ENCODE measurements around the gene ANKS1B.
"Not testable (repeated sequence)": the region's sequence is repeated elsewhere in the genome, so short reads cannot be mapped to it uniquely, and the experiment has no call there.

ANKS1B gene

GRCh38 chr12:98896938-98897337 lies 1087.8 kb downstream of the ANKS1B start:
- no peak for DNase-seq

DNA sequence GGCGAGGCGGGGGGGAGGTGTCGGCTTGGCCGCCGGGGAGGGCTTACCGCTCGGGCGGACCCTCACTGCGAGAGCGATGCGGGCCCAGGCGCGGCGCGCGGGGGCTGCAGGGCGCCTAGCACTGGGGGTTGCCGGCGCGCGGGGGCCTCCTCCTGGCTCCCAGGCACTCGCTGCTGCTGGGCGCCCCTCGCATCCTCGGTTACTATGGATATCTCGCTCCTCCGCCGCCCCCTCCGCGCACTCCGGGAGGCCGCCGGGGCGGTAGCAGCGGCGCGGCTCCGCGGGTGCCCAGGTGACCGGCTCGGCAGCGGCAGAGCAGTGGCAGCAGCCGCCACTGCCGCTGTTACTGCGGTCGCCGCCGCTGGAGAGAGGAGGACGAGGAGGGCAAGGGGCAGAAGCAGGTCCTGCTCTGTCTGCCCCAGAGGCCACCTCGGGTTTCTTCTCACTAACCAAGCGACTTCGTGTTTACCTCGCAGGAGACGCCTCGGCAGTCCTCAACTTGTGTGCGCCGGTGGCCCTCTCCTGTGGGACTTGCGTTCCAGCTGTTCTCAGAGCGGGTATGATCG lies 1089.6 kb downstream of the ANKS1B start:
- DNase-seq: no peak

GRCh38 chr12:98894412-98895085 lies 1090.2 kb downstream of the ANKS1B start:
- DNase-seq: no peak

- no peak for DNase-seq
Measured at GRCh38 chr12:98893675-98894411, 1090.9 kb downstream of the ANKS1B start.

DNA sequence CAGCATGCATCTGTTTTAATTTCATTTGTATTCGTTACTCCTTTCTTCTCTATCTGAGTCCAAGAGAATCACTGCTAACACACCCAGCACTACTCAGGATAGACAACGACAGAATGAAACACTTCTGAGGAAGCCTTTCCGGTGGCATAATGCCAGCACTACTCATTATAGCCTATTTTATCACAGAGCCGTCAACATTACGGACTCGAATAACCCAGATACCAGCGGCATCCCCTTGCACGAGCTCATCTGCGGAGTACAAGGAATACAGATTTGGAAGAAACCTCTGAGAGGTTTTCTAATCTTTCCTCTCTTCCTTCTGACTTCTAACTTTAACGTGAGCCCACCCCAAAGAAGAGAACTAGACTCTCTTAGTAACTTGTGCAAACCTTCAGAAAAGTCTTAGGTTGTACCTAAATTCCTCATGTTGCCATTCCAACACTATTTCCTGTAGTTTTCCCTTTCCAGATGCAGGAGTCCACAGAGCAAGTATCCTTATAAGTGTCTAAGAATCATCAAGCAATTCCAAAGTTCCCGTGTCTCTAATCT lies 1091.5 kb downstream of the ANKS1B start:
- DNase-seq: no peak

DNA sequence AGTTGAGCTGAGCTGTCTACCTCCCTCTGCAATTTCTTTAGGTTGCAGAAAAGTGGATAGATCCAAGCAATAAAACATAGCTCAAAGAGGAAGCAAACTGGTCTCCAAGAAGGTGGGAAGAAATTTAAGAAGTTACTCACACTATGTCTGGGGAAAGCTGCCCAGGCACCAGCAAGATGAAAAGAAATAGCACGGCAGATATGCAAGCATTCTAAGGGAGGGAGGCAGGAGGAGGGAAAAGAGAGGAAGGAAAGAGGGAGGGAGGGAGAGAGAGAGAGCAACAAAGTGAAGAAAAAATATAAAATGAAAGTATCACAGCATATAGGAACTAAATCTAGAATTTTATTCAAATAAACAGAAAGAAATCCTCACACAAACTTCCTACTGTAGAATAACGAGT lies 1099.0 kb downstream of the ANKS1B start:
- no peak for DNase-seq

GRCh38 chr12:98883231-98883630 lies 1101.5 kb downstream of the ANKS1B start:
- DNase-seq: no peak

DNA sequence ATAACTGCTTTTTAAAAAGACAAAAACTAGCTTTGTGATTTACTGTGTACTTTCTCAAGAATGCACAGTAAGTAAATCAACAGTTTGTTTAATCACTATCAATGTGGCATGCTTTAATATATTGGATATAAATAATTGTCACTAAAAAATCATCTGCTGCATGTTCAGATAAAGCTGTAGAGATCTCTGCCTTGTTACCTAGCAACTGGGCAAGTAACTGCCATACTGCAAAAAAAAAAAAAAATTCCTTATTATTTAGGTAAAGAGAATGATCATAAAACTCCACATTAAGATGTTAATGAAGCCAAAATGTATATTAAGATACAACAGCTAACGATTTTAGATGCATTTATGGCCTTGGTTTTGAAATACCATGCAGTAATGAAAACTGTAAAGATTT lies 1102.2 kb downstream of the ANKS1B start:
- DNase-seq: no peak

GRCh38 chr12:98873776-98874175 lies 1111.0 kb downstream of the ANKS1B start:
- DNase-seq: no peak

- no peak for DNase-seq
Measured at GRCh38 chr12:98870504-98870903, 1114.2 kb downstream of the ANKS1B start.

DNA sequence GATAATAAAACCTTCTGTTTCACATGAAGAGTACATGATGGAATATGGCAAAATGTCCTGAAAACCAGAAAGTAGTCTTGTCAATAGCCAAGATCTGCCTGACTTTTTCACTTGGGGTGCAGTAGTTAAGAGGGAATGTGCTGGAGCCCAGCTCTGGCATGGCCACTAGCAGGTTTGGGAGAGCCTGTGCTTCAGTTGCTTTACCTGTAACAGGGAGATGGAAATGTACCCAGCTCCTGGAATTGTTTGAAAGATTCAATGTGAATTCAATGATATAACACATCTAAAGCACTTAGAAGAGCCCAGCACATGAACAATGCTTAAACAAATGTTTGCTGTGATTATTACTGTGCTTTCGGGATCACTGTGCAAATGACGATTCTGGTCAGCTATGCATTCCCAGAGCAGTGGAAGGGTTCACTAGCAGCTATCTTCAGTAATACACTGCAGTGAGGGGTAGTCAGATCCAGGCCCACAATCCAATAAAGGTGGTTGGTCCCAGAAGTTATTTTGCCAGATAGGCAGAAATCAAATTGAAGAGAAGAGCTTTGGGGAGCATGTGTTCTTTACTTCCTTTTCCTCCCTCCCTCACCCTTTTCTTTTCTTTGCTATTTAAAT lies 1114.7 kb downstream of the ANKS1B start:
- DNase-seq: no peak

- DNase-seq: no peak
Measured at GRCh38 chr12:98868538-98868937, 1116.2 kb downstream of the ANKS1B start.

- DNase-seq: no peak
Measured at GRCh38 chr12:98868076-98868475, 1116.7 kb downstream of the ANKS1B start.

DNA sequence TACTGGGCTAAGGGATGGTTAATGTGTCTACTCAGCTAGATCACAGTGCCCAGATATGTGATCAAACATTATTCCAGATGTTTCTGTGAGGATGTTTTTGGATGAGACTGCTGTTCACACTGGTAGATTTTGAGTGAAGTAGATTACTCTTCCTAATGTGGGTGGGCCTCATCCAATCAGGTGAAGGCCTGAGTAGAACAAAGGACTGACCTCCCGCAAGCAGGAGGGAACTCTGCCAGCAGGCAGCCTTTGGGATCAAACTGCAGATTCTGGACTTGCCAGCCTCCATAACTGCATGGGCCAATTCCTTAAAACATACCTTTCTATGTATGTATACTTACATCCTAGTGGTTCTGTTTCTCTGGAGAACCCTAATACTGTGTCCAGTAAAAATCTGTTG lies 1120.4 kb downstream of the ANKS1B start:
- DNase-seq: no peak

DNA sequence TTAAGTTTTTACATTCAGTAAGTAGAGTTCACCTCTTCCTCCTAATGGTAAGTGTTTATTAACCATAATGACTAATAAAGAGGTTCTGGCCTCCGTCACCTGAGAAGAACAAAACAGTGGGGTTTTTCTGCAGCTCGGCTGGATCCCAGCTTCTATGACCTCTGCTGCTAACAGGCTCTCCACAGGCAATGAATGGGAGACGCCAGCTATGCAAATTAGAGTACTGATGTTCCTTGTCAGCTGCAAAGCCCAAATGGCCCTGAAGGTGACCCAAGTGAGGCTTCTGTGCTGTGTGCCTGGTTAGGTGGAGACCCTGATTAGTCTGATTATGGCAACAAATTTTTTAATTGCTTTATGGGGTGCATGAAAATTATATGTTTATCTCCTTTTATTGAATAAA lies 1121.6 kb downstream of the ANKS1B start:
- no peak for DNase-seq

GRCh38 chr12:98861251-98861650 lies 1123.5 kb downstream of the ANKS1B start:
- DNase-seq: no peak

GRCh38 chr12:98856897-98857540 lies 1127.7 kb downstream of the ANKS1B start:
- DNase-seq: no peak

DNA sequence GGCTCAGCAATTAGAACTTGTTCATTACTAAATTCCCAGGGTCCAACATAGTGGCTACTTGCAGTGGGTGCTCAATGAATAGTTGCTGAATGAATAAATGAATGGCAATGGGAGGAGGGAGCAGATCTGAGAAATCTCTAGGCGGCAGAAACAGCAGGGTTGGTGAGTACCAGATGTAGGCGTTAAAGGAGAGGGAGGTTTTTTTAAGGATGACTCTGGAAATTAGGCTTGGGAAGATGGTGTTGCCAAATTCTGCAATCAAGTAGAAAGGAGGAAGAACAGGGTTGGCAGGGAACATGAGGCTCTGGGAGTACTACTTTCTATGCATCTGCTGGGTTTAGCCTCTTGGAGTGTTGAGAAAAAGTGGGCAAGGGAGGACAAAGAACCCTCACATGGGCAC lies 1132.6 kb downstream of the ANKS1B start:
- DNase-seq: no peak

DNA sequence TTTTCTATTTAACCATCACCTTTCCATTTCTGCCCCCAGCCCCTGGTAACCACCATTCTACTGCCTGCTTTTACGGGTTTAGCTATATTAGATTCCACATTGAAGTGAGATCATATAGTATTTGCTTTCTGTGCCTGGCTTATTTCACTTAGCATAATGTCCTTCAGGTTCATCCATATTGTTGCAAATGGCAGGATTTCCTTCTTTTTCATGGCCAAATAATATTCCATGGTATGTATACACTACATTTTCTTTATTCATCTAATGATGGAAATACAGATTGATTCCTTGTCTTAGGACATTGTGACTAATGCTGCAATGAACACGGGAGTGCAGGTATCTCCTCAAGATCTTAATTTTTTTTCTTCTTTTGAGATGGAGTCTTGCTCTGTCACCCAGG lies 1137.5 kb downstream of the ANKS1B start:
- no peak for DNase-seq

DNA sequence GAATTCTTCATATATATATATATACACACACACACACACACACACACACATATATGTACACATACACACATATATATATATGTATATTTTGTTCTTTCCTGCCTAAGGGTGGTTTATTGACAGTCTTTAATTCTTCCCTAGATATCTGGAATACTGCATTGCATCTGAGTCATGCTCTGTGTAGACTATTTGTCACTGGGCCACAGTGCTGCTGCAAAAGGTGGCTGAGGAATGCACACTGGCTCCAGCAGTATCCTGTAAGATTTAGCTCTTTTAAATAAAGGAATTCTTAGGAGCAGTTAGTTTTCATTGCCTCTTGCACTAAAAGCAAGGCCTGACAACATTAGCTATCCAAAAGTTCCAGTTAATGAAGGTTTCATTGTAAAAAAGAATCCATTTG lies 1138.8 kb downstream of the ANKS1B start:
- DNase-seq: no peak

GRCh38 chr12:98840325-98840724 lies 1144.4 kb downstream of the ANKS1B start:
- no peak for DNase-seq

GRCh38 chr12:98838231-98838647 lies 1146.5 kb downstream of the ANKS1B start:
- no peak for DNase-seq

- not testable (repeated sequence) for DNase-seq
Measured at GRCh38 chr12:98837134-98837752, 1147.5 kb downstream of the ANKS1B start.

Data from activated CD4-positive, CD25-positive, alpha-beta regulatory T cell treated with anti-CD3 and anti-CD28 coated beads, Interleukin-2, amount 50 U/mL, for 72 hours (primary cell).